Measurements from ENCODE around the gene SLC23A1.
A peak's percentile ranks its signal among the peaks of the same experiment; 100 is the strongest.
"Not testable (repeated sequence)": the region's sequence is repeated elsewhere in the genome, so short reads cannot be mapped to it uniquely, and the experiment has no call there.

Gene SLC23A1

GRCh38 chr5:139361835-139362429 is 21.2 kb downstream of the SLC23A1 start:
- DNase-seq, result no peak

DNA sequence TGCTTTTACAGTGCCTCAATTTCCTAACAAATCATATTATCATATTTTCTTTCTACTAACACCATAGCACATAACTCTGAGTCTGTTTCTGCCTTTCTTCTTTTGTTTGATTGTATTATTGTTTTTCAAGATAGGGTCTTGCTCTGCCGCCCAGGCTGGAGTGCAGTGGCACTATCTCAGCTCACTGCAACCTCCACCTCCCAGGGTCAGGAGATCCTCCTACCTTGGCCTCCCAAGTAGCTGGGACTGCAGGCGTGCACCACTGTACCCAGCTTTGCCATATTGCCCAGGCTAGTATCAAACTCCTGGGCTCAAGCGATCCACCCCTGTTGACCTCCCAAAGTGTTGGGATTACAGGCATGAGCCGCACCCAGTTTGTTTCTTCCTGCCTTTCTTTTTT is 22.7 kb downstream of the SLC23A1 start:
- no peak for DNase-seq

DNA sequence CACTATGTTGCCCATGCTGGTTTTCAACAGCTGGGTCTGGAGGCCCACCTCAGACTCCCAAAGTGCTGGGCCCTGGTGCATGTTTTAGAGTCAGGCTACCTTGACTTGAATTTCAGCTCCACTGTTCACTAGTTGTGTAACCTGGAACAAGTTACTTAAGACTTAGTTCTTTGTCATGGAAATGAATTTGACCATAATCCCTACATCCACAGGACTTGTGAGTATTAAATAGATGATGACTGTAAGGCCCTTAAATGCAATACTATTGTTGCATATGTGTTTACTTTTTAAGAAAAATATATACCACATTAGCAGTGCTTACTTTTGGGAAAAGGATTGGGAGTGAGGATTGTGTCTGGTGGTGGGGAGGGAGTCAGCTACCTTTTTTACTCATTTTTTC is 25.0 kb downstream of the SLC23A1 start:
- no peak for DNase-seq

GRCh38 chr5:139355900-139356299 is 27.2 kb downstream of the SLC23A1 start:
- DNase-seq, result not testable (repeated sequence)

GRCh38 chr5:139354186-139354585 is 28.9 kb downstream of the SLC23A1 start:
- DNase-seq, result no peak

GRCh38 chr5:139347863-139348262 is 35.2 kb downstream of the SLC23A1 start:
- not testable (repeated sequence) for DNase-seq

DNA sequence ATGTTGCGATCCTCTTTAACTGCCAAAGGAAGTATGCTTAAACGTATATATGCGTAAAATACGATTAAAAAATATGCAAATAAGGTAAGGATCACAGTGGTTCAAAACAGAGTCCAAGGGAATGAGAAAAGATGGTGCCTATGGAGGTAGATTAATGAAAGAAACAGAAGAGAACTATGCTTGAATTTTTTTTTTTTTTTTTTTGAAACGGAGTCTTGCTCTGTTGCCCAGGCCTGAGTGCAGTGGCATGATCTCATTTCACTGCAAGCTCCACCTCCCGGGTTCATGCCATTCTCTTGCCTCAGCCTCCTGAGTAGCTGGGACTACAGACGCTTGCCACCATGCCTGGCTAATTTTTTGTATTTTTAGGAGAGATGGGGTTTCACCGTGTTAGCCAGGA is 37.7 kb downstream of the SLC23A1 start:
- DNase-seq, result not testable (repeated sequence)

- DNase-seq, result no peak
Measured at GRCh38 chr5:139344177-139344576, 38.9 kb downstream of the SLC23A1 start.

DNA sequence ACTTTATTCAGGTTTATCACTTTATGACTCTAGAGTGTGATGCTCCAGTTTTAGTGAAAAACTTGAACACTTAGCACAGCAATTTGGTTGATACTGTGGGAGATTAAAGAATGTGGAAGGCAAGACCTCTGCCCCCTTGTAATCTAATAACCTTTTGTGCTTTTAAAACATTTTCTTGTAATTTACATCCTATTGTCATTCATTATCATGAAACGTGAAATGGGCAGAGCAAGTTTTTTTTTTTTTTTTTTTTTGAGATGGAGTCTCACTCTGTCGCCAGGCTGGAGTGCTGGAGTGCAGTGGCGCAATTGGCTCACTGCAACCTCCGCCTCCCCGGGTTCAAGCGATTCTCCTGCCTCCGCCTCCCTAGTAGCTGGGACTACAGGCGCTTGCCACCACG is 39.6 kb downstream of the SLC23A1 start:
- DNase-seq, result no peak

- no peak for DNase-seq
Measured at GRCh38 chr5:139342423-139342723, 40.7 kb downstream of the SLC23A1 start.

- DNase-seq, result peak; percentile 94
Measured at GRCh38 chr5:139341689-139342422, 41.2 kb downstream of the SLC23A1 start, which contains the start of gene PAIP2. Gene PAIP2, plus strand, starts transcription at chr5:139341854. Its CDS starts 21,931 bp downstream, at chr5:139363785.

DNA sequence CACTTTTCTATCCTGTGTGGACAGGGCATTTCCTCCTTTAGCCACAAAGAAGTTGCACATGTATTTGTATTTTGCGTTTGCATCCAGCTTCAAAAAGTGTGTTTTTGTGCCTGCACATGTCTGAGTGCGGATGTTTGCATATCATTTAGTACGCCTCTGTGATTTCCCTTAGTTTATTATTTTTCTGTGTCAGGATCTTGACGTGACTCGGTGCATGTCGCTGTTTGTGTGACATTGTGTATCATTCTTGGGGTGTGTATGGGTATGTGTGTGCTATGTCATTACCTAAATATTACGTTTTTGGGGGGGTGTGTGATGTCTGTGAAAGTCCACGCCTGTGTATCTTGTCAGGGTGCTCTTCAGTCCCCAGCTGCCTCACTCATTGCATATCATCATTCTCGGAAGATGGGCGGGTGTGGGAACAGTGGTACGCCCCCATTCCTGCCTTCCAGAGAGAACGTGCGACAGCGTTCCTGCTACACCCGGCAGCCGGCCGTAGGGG is 41.9 kb downstream of the SLC23A1 start:
- no peak for DNase-seq

DNA sequence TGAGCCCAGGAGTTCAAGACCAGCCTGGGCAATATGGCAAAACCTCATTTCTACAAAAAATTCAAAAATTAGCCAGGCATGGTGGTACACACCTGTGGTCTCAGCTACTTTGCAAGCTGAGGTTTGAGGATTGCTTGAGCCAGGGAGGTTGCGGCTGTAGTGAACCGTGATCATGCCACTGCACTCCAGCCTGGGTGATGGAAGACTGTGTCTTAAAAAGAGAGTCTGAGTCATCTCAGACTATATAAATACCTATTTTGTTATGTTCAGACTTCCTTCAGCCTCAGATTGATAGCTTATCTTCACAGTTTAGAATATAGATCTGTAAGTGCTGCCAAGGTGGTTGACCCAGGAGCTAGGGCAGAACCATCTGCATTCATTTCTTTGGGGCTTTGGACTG is 43.0 kb downstream of the SLC23A1 start:
- DNase-seq, result no peak

DNA sequence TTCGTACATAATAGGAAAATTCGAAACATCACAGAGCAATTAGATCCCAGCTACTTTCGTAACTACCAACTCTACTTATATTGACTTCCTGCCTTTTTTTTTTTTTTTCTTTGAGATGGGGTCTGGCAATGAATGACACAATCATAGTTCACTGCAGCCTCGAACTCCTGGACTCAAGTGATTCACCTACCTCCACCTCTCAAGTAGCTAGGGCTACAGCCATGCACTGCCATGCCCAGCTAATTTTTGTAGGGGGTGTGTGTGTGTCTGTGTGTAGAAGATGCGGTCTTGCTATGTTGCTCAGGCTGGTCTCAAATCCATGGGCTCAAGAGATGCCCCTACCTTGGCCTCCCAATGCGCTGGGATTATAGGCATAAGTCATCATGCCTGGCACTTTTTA is 47.3 kb downstream of the SLC23A1 start:
- DNase-seq, result no peak

Data from stimulated activated CD4-positive, alpha-beta T cell treated with anti-CD3 and anti-CD28 coated beads, Interleukin-12 subunit alpha, Interleukin-12 subunit beta, amount 100 ng/mL, for 4 hours (primary cell).